ENCODE measurements around the gene ZNF839.

Gene ZNF839

GRCh38 chr14:102390064-102390855, 70.7 kb downstream of the ZNF839 start:
- H2AFZ ChIP-seq (ENCODE audit: low read depth, low read length, severe bottlenecking) = no peak overlapping the region
- no peaks in the 10 kb centered on the region for H3F3A ChIP-seq (ENCODE audit: insufficient read depth)
- no peaks in the 10 kb centered on the region for H3K9me3 ChIP-seq (ENCODE audit: insufficient read depth, low read length)
- TF ChIP-seq, protein P1, sequence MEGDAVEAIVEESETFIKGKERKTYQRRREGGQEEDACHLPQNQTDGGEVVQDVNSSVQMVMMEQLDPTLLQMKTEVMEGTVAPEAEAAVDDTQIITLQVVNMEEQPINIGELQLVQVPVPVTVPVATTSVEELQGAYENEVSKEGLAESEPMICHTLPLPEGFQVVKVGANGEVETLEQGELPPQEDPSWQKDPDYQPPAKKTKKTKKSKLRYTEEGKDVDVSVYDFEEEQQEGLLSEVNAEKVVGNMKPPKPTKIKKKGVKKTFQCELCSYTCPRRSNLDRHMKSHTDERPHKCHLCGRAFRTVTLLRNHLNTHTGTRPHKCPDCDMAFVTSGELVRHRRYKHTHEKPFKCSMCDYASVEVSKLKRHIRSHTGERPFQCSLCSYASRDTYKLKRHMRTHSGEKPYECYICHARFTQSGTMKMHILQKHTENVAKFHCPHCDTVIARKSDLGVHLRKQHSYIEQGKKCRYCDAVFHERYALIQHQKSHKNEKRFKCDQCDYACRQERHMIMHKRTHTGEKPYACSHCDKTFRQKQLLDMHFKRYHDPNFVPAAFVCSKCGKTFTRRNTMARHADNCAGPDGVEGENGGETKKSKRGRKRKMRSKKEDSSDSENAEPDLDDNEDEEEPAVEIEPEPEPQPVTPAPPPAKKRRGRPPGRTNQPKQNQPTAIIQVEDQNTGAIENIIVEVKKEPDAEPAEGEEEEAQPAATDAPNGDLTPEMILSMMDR (IDR thresholded peaks at IDR 0.05; ENCODE audit: insufficient read depth, low read length, poor library complexity, severe bottlenecking) = no peak
- no peak for TF ChIP-seq EZH2phosphoT487 (conservative IDR thresholded peaks at IDR 0.05; ENCODE audit: low read length)
- H4K20me1 ChIP-seq (ENCODE audit: low read depth, low read length) = no peaks in the 10 kb centered on the region
- H3K4me3 ChIP-seq (ENCODE audit: insufficient read depth, low read length, poor library complexity, severe bottlenecking) = no peak overlapping the region
- no peaks in the 10 kb centered on the region for H3K27me3 ChIP-seq (ENCODE audit: low read length)
- no peaks in the 10 kb centered on the region for H3K9me2 ChIP-seq (replicated peaks; ENCODE audit: insufficient read depth, low read length)
- no peak overlapping the region for H3K9ac ChIP-seq (ENCODE audit: low read length)
- no peaks in the 10 kb centered on the region for H3K36me3 ChIP-seq (ENCODE audit: low read length)
- no peaks in the 10 kb centered on the region for H3K79me2 ChIP-seq (ENCODE audit: insufficient read depth, low read length)
- no peak overlapping the region for H3K27ac ChIP-seq (ENCODE audit: low read depth, low read length)
- no peak overlapping the region for H3K4me2 ChIP-seq (ENCODE audit: low read depth, low read length, poor library complexity, severe bottlenecking)
